Measurements from ENCODE around the gene SLC9B1.

The SLC9B1 gene, protein sequence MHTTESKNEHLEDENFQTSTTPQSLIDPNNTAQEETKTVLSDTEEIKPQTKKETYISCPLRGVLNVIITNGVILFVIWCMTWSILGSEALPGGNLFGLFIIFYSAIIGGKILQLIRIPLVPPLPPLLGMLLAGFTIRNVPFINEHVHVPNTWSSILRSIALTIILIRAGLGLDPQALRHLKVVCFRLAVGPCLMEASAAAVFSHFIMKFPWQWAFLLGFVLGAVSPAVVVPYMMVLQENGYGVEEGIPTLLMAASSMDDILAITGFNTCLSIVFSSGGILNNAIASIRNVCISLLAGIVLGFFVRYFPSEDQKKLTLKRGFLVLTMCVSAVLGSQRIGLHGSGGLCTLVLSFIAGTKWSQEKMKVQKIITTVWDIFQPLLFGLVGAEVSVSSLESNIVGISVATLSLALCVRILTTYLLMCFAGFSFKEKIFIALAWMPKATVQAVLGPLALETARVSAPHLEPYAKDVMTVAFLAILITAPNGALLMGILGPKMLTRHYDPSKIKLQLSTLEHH

DNA sequence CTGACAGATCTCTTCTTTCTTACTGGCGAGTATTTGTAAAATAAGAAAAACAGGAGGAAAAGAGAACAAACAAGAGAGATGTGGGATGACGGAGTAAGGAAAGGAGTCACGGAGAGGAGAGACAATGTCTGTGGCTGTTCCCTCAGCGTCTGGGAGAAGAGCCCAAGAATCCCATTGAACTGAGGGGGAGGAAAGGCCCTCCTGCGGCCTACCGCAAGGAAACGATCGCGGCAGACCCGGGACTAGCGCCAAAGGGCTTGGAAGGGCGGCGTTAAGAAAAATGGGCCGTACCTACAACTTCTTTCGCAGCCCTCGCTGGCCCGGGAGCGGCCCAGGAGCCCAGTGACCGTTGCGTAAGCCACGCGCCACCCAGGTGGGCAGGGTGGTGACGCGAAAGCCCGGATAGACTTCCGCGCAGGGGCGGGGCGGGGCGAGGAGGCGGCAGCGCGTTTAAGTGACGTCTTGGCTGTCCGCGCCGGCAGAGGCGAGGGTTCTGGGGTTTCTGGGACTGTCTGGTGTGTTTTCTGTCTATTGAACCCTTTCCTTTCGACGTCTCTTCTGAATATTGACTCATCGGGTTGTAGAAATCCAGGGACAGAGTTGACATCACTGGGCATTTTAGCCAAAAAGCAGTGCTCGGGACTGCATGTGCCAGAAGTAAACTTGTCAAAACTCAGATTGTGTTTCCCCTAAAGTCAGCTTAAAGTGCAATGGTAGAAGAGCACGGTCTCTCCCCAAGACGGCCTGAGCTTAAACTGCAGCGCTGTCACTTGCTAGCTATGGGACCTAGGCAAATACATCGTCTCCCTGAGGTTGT is at the start of gene SLC9B1:
Gene SLC9B1, minus strand, starts transcription at position 398 of the 817 bp plus-strand sequence. CDS start 27,994 bp downstream, outside the sequence.
- DNase-seq = peak; percentile 94 to 96 (median 95)

DNA sequence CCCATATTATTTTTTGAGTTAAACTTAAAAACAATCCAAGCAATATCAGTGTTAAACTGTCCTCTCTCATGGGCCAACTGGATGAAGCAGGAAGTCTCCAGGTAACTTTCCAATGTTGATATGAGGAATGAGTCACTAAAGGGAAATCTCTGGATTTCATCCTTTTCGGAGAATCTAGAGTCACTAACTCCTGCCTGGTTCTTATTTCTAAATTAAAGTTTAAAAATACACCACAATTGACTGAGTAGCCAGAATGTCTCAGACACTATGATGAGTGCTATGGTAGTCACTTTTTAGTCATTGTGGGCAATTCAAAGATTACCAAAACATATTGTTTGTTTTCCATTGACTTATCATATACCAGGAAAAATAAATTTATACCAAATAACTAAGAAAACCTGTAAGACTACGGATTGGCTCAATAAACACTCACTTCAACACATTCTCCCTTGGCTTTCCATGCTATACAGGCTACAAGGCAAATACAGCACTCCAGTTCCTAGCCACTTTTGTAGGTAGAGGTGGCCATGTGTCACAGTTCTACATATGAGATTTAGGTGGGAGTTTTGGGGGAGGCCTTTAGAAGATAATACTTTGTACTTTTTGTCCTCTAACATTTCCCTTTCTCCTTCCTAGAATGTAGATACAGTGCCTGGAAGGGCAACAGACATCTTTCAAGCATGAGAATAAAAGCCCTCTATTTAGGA is 48.5 kb upstream of the SLC9B1 start:
- DNase-seq = peak in 1 of 3 donors; percentile 18

DNA sequence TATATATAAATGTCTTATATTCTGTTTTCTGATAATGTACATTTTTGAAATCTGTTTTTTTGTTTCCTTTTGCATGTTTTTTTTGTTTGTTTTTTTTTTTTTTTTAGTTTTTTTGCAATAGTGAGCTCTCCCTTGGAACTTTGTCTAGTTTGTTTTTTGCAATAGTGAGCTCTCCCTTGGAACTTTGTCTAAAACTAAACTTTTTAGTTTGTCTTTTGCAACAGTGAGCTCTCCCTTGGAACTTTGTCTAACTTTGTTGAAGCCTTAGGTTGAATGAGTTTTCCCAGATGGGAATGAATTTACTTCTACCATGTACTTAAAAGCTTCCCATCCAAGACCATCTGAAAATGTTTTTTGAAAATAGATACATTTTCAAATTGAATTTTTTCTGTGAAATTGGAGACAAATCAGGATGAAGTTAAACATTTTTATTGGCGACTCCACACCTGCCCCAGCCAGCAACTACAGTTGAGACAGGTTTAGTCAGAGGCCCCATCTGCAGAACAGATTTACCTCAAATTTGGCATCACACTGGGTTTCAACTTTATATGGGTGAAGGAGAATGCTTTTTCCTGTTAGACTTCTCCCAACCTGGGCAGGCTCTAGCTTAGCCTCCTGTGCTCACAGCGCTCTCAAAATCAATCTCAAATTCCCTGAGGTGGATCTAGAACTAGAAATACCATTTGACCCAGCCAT is 41.1 kb upstream of the SLC9B1 start:
- DNase-seq = no peak

DNA sequence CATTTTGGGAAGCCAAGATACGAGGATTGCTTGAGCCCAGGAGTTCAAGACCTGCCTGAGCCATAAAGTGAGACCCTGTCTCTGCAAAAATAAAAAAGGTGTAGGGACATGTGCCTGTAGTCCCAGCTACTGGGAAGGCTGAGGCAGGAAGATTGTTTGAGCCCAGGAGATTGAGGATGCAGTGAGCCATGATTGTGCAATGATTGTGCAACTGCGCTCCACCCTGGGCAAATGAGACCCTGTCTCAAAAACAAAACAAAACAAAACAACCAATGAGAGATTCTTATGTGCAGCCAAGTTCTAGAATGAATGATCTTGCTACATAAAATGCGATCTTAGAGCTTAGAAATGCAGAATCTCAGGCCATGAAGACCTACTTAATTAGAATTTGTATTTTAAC is 34.5 kb upstream of the SLC9B1 start:
- DNase-seq = no peak

DNA sequence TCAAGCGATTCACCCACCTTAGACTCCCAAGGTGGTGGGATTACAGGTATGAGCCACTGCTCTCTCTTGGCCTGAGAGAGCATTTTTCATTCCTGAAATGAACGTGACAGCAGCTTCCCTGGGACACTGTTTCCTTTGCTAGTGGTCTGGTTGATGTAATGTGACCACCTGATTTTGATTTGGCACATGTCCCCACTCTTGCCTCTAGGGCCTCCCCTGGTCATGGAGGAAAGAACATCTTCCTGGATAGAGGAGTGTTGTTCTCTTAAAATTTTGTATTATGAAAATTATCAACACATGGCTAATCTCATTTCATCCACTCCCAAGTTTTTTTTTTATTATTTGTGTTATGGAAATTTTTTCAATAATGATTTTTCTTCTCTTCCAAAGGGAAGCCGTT is 33.3 kb upstream of the SLC9B1 start:
- no peak for DNase-seq

DNA sequence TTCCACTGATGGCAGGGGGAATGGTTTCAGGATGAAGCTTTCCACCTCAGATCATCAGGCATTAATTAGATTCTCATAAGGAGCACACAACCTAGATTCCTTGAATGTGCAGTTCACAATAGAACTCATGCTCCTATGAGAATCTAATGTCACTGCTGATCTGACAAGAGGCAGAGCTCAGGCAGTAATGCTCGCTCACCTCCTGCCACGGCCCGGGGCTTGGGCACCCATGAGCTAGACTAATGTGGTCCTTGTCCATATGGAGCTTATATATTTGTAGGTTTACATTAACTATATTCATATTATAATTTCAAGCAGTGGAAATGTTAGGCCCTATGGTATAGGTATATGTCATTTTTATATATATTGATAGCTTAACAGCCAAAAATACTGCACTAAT is 32.6 kb upstream of the SLC9B1 start:
- DNase-seq = no peak

DNA sequence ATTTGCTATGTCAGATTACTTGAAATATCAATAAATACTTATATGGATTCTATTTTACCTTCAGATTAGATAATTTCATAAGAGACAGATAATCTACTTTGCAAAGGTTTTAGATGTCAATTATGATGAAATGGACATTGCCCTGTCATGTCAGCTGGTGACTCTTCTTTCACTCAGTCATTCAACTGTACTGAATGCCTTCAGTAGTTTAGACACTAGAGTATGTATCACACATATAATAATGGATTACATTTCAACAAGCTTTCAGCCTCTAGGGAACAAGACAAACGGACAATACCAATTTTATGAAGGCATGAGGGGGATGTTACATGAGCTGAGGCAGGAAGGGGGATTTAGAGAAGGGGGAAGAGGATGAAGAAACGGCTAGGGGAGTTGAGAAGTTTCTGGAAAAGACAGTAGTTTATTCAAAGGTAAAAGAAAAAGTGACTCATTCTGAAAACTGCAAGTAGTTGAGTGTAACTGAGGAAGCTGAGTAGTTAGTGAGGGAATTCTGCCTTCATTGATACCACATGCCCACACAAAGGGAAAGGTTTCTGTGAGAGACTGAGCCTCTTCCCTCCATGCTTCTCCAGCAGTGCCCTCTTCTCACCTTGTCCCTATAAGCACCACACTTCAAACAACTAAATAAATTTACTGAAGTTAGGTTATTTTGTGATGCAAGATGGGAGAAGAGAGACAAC is 31.4 kb upstream of the SLC9B1 start:
- no peak for DNase-seq

DNA sequence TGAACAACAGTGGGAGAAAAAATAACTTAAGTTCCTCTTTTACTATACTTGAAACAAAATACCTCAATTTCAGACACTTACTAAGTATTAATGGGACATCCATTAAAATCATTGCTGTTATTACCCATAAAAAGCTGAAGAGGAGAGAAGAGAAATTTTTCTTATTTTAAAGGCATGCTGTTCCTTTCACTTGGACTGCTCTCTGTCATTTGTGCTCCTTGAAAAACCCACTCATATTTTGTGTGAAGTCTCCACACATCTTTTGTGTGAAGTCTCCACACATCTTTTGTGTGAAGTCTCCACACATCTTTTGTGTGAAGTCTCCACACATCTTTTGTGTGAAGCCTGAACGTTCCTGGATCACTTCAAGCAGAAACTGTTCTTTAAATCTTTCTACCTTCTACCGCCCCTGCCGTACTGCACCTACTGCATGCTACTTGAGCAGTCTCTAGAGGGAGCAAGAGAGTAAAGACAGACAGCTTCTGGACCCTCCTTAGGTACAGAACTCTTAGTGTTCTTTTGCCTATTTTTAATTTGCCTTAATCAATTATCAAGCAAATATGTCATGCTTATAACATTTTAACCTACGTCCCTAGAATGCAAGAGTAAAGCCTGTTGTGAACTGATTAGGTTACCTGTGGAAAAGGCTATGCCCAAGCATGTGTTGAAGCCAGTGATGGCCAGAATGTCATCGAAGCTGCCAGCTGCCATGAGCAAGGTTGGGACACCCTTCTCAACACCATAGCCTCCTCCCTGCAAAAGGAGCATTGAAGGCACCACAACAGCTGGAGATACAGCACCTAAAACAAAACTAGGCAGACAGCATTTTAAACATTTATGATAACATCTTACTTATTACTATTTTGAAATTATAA is 27.1 kb upstream of the SLC9B1 start:
- peak; percentile 45 to 67 (median 54) for DNase-seq

DNA sequence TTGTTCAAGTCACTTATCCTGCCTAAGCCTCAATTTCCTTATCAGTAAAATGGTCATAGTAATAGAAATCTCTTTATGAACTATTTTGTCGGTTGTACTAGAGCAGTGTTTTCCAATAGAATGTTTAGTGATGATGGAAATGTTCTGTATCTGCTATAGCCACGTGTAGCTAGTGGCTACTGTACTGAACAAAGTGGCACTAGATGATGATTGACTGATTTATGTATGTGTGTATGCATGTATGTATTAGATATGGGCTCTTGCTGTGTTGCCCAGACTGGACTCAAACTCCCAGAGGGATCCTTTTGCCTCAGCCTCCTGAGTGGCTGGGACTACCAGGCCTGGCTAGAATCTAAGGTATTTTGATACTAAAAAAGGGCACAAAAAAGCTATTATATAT is 24.7 kb upstream of the SLC9B1 start:
- no peak for DNase-seq

DNA sequence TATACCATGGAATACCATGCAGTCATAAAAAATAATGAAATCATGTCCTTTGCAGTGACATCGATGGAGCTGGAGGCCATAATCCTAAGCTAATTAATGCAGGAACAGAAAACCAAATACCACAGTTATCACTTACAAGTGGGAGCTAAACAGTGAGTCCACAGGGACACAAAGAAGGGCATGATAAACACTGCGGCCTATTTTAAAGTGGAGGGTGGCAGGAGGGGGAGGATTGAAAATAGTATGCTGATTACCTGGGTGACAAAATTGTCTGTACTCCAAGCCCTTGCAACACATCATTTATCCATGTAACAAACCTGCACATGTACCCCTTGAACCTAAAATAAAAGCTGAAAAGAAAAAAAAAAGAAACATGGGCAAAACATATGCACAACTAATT is 16.7 kb upstream of the SLC9B1 start:
- no peak for DNase-seq

DNA sequence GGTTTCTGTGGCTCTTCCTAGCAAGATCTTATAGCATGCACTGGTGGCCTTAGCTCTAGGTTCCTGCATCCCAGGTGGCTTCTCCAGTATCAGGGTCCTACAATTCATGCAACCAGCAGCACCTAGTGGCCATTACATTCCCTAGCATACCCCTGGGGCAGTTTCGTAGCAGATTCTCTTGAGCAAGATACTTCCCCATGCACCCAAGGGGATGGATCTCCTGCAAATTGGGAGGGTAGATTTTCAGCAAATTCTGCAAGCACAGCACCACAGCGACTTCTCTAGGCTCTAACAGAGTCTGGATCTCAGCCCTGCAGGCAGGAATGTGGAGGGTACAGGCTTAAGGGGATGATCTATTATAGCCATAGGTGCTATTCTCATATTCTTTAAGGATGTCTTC is 13.1 kb upstream of the SLC9B1 start:
- DNase-seq = peak; percentile 8 to 29 (median 12)

DNA sequence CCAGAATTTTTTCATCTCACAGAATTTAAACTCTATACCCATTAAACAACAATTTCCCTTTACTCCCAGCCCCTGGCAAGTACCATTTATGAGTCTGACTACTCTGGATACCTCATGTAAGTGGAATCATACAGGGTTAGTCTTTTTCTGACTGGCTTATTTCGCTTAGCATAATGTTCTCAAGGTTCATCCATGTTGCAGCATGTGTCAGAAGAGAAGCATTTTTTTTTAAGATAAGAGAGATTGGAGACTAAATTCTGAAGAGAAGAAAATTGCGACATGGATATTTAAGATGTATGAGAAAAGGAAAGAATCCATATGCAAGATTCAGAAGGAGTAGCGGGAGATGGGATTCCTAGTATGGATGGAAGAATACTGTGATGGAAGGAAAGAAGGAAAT is 11.3 kb upstream of the SLC9B1 start:
- DNase-seq = no peak

DNA sequence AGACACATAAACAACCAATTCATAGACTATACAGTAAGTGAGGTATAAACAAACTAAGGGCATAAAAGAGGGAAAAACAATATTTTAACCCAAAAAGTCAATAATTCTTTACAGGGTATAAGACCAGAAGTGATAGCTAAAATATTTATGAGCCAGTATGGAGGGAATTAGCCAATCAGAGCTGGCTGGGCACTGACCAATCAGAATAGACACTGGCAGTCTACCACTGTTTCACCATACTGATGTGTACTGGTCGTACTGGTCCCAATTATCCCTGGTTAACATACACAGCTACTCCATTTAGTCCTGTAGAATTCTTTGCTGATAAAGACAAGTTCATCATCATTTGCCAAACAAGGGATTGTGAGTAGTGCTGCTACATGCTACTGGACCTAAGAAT is 9.8 kb upstream of the SLC9B1 start:
- DNase-seq = no peak

DNA sequence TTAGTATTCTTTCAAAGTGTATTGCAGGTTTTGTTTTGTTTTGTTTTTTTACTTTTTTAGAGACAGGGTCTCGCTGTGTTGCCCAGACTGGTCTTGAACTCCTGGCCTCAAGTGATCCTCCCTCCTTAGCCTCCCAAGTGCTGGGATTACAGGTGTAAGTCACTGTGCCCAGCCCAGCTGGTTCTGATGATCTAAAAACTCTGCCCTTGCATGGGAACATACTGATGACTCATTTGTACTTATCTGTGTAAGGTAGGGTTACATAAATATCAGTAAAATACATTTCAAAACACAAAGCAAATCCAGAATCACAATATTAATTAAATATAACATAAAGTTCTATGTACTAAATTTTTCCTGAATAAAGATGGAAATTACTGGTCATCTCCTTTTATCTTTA is 7.4 kb upstream of the SLC9B1 start:
- no peak for DNase-seq

DNA sequence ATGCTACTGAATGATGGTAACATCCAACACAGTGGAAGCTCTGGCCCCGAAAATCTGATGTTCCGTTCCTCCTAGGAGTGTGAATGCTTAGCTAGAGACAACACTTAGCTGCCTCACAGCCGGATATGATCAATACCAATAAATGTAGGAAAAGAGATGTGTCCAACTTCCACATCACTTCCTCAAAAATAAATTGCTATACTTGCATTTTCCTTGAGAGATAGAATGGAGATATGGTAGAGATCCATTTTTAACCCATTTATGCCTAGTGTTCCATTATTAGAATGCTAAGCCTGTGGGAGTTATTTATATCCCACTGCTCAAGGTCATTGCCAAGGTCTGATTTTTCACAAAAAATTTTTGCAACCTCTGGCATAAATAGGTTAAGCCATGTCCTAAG is 5.5 kb upstream of the SLC9B1 start:
- no peak for DNase-seq

DNA sequence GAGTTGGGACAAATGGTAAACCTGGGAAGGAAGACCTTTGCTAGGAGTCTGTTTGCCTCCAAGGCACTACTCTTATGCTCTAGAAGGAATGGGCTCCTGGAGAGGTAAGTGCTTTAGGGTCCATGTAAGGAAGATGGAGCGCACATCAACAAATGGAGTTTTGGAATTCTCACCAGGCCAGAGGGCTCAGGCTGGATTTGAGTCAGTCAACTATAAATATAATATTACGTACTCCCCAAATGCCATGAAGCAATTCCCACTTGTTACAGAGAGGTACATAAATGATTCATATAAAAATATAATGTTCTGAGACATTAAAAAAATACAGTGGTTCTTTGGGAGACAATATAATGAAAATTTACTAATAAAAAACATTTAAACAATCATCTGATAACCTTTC is 1.6 kb upstream of the SLC9B1 start:
- DNase-seq = no peak

DNA sequence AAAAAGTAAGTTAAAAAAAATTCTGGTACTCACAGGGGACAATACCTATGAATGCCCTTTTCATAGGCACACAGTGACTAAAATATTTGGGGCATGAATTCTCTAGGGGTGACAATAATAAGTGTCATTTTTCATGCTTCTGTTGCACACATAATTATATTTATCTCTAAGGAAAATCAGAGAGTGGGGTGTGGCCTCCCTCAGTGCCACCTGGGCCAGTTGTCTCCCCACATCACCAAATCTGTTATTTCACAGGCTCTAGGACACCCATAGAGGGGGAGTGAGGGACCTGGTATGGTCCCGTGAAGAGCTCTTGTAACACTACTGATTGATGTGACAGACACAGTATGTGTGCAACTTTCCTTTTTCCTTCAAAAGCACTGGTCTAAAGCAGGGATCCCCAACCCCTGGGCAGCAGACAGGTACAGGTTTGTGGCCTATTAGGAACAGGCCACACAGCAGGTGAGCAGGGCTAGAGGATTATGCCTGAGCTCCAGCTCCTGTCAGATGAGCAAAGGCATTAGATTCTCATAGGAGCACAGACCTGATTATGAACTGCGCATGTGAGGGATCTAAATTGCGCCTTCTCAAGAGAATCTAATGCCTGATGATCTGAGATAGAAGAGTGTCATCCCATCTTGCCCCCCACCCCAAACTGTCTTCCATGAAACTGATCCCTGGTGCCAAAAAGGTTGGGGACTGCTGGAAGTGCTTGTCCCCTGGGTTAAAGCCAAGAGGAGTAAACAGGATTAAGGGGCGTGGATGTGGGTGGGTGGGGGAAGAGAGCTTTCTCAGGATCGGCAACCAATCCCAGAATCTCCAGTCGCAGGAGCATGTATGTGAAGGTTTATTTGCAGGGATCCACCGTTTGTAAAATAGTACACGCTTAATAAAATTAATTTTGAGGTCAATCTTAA is 856 bp downstream of the SLC9B1 start:
- peak in 1 of 3 donors; percentile 6 for DNase-seq

DNA sequence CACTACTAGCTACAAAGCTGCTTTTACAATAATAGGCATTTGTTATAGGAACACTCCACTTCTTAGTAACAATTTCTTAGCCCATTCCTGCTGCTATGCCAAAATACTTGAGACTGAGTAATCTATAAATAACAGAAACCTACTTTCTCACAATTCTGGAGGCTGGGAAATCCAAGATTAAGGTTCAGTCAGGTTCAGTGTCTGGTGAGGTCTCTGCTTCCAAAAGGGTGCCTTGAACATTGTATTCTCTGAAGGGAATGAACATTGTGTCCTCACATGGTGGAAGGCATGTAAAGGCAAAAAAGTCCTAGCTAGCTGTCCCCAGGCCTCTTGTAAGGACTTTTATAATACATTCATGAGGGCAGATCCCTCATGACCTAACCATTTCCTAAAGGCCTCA is 7.0 kb downstream of the SLC9B1 start:
- no peak for DNase-seq

DNA sequence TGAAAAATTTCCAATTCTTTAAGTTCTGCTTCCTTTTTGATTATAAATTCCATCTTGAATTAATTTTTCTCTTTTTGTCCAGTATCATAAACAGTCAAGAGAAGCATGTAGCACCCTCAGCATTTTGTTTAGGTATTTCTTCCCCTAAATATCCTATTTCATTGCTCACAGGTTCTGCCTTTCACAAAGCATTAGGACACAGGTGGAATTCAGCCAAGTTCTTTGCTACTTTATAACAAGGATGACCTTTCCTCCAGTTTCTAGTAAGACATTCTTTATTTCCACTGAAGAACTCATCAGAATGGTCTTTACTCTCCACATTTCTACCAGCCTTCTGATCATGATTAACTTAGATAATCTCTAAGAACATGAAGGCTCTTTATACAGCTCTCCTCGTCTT is 7.4 kb downstream of the SLC9B1 start:
- DNase-seq = no peak
